Measurements from ENCODE around the gene TGM1. TPM values are rescaled to one million over a fixed set of nuclear protein-coding genes. Genes with fewer than 3 reads are reported as not detected.
"Not testable (repeated sequence)": the region's sequence is repeated elsewhere in the genome, so short reads cannot be mapped to it uniquely, and the experiment has no call there.

Gene TGM1
- total RNA-seq, 1 donor from 2014 or later = 1,652 TPM

DNA sequence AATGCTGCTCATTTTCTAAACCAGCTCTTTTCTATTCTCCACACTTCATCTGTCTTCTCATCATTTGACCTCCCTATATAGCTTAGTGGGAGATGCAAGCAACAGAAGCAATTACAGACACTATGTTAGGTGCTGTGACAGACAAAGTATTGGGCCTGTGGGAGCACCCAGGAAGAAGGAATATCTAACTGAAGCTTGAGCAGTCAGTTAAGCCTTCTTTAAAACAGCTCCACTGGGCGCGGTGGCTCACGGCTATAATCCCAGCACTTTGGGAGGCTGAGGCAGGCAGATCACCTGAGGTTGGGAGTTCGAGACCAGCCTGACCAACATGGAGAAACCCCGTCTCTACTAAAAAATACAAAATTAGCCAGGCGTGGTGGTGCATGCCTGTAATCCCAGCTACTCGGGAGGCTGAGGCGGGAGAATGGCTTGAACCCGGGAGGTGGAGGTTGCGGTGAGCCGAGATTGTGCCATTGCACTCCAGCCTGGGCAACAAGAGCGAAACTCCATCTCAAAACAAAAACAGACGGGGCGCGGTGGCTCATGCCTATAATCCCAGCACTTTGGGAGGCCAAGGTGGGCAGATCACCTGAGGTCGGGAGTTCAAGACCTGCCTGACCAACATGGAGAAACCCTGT, 59.6 kb downstream of the TGM1 start:
- not testable (repeated sequence) for ATAC-seq

DNA sequence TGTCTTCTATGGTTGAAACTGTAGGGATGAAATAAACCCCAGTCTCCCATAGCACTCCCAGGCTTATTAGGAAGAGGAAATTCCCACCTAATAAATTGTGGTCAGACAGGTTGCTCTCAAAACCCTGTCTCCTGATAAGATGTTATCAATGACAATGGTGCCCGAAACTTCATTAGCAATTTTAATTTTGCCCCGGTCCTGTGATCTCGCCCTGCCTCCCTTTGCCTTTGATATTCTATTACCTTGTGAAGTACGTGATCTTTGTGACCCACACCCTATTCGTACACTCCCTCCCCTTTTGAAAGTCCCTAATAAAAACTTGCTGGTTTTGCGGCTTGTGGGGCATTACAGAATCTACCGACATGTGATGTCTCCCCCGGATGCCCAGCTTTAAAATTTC, 60.4 kb downstream of the TGM1 start:
- not testable (repeated sequence) for ATAC-seq

Other genes with a start within 250 kb of the TGM1 start
- gene CARMIL3, start 211.2 kb downstream of the TGM1 start, total RNA-seq = 0.48 TPM
- gene CPNE6, start 191.6 kb downstream of the TGM1 start, total RNA-seq = not detected
- gene PCK2, start 168.9 kb downstream of the TGM1 start, total RNA-seq = 44.4 TPM
- 48.2 TPM for gene DCAF11, start 148.4 kb downstream of the TGM1 start, total RNA-seq
- 1.1 TPM for gene NRL, start 148.2 kb downstream of the TGM1 start, total RNA-seq
- 0.60 TPM for gene FITM1, start 132.5 kb downstream of the TGM1 start, total RNA-seq
- 123 TPM for gene PSME1, start 127.0 kb downstream of the TGM1 start, total RNA-seq
- 19.1 TPM for gene EMC9, start 121.6 kb downstream of the TGM1 start, total RNA-seq
- gene PSME2, start 116.6 kb downstream of the TGM1 start, total RNA-seq = 116 TPM
- 39.7 TPM for gene RNF31, start 115.7 kb downstream of the TGM1 start, total RNA-seq
- gene IRF9, start 101.9 kb downstream of the TGM1 start, total RNA-seq = 44.2 TPM
- 5.4 TPM for gene REC8, start 91.1 kb downstream of the TGM1 start, total RNA-seq
- 44.6 TPM for gene IPO4, start 74.4 kb downstream of the TGM1 start, total RNA-seq
- 30.3 TPM for gene TM9SF1, start 67.7 kb downstream of the TGM1 start, total RNA-seq
- gene TSSK4, start 57.5 kb downstream of the TGM1 start, total RNA-seq = not detected
- 49.0 TPM for gene CHMP4A, start 49.7 kb downstream of the TGM1 start, total RNA-seq
- 9.5 TPM for gene MDP1, start 47.1 kb downstream of the TGM1 start, total RNA-seq
- 131 TPM for gene NEDD8, start 30.8 kb downstream of the TGM1 start, total RNA-seq
- gene GMPR2, start 30.2 kb downstream of the TGM1 start, total RNA-seq = 38.9 TPM
- 97.0 TPM for gene TINF2, start 20.6 kb downstream of the TGM1 start, total RNA-seq
- gene RABGGTA, start 8.4 kb upstream of the TGM1 start, total RNA-seq = 91.5 TPM
- 110 TPM for gene DHRS1, start 36.6 kb upstream of the TGM1 start, total RNA-seq
- gene NOP9, start 36.7 kb upstream of the TGM1 start, total RNA-seq = 20.5 TPM
- gene CIDEB, start 44.8 kb upstream of the TGM1 start, total RNA-seq = 27.4 TPM
- 82.9 TPM for gene LTB4R2, start 47.0 kb upstream of the TGM1 start, total RNA-seq
- gene LTB4R, start 48.3 kb upstream of the TGM1 start, total RNA-seq = 94.9 TPM
- 4.5 TPM for gene ADCY4, start 71.9 kb upstream of the TGM1 start, total RNA-seq
- gene RIPK3, start 76.8 kb upstream of the TGM1 start, total RNA-seq = 10.5 TPM
- gene NFATC4, start 105.0 kb upstream of the TGM1 start, total RNA-seq = 3.4 TPM
- gene NYNRIN, start 135.8 kb upstream of the TGM1 start, total RNA-seq = 6.1 TPM
- 0.44 TPM for gene CBLN3, start 166.5 kb upstream of the TGM1 start, total RNA-seq
- gene KHNYN, start 166.8 kb upstream of the TGM1 start, total RNA-seq = 32.0 TPM
- gene SDR39U1, start 179.6 kb upstream of the TGM1 start, total RNA-seq = 23.8 TPM
- 0.64 TPM for gene CMA1, start 245.1 kb upstream of the TGM1 start, total RNA-seq

All from esophagus mucosa (tissue), 1 donor.